Panc1 (cell line): ENCODE data around the gene XK. TPM values are rescaled to one million over a fixed set of nuclear protein-coding genes. Genes with fewer than 3 reads are reported as not detected.

Experiments used
- ATAC-seq: fragments of 200-7000 bp; cut with Tn5 transposase; 2 replicates; pipeline ENCODE4 v1.9.1; 2020; ENCODE audit warnings: mild to moderate bottlenecking, moderate library complexity
- BruUV-seq: library from RNA; stranded (reverse); fragments of 400-500 nt; replicated peaks from 2 replicates; lab custom pipeline; 2021; lab: Mats Ljungman, UMichigan
- CTCF ChIA-PET: fragments of 300-600 bp; sonication (Branson Sonifier 250); formaldehyde crosslinking; loops from one replicate; lab custom pipeline; 2022; ENCODE audit warnings: antibody characterized with exemption; lab: Charles Lee
- POLR2A ChIA-PET: fragments of 300-600 bp; sonication (Branson Sonifier 250); formaldehyde crosslinking; loops from one replicate; lab custom pipeline; 2022; ENCODE audit warnings: antibody characterized with exemption; lab: Charles Lee
- DNase-seq: peaks from one replicate; pipeline ENCODE4 v3.0.0-alpha.2; 2010; ENCODE audit warnings: low read depth, low spot score
- H3K27ac ChIP-seq: 2 replicates; pipeline ENCODE4 v1.5.1; 2011; ENCODE audit warnings: mild to moderate bottlenecking, low read length, inconsistent platforms
- H3K27me3 ChIP-seq: fragments of 200-500 bp; sonication (Bioruptor generic); 2 replicates; pipeline ENCODE4 v1.6.0; 2014; ENCODE audit warnings: low read length, inconsistent platforms; ENCODE audit not compliant: control insufficient read depth, insufficient read depth
- H3K36me3 ChIP-seq: fragments of 200-500 bp; sonication (Bioruptor generic); 2 replicates; pipeline ENCODE4 v1.5.1; 2014; ENCODE audit warnings: inconsistent platforms, mild to moderate bottlenecking, low read length, moderate library complexity; ENCODE audit not compliant: control insufficient read depth, insufficient read depth
- H3K4me1 ChIP-seq: 2 replicates; pipeline ENCODE4 v1.5.1; 2011; ENCODE audit warnings: inconsistent platforms, mild to moderate bottlenecking, low read length, moderate library complexity; ENCODE audit not compliant: control insufficient read depth, insufficient read depth
- H3K4me3 ChIP-seq, 2 experiments: 2 replicates each; pipeline ENCODE4 v1.5.1; 2011 to 2012; ENCODE audit warnings: low read depth in 2 of 2, low read length in 2 of 2, mild to moderate bottlenecking in 2 of 2, inconsistent platforms in 1 of 2, moderate library complexity in 1 of 2
- H3K9me3 ChIP-seq: fragments of 200-500 bp; sonication (Bioruptor generic); 2 replicates; pipeline ENCODE4 v1.5.1; 2014; ENCODE audit warnings: low read depth, mild to moderate bottlenecking, inconsistent platforms, low read length, moderate library complexity; ENCODE audit not compliant: control insufficient read depth, insufficient read depth
- CTCF ChIP-seq: fragments of 450-650 bp; IDR thresholded peaks from 2 replicates; pipeline ENCODE4 v1.5.1; 2017; ENCODE audit warnings: mild to moderate bottlenecking
- POLR2AphosphoS5 ChIP-seq: IDR thresholded peaks from 2 replicates; pipeline ENCODE4 v1.6.1; 2012; ENCODE audit warnings: mild to moderate bottlenecking, low read depth, low read length, moderate library complexity
- SIN3A ChIP-seq: IDR thresholded peaks from 2 replicates; pipeline ENCODE4 v1.6.1; 2012; ENCODE audit warnings: low read depth, mild to moderate bottlenecking, low read length, moderate library complexity, borderline replicate concordance; ENCODE audit not compliant: insufficient read depth
- TCF7L2 ChIP-seq: IDR thresholded peaks from 2 replicates; pipeline ENCODE4 v1.6.1; 2011; ENCODE audit warnings: mild to moderate bottlenecking, low read depth, low read length, inconsistent platforms
- in situ Hi-C: cut with HindIII; loops from 2 replicates; pipeline ENCODE4 v1.10.0; 2016; ENCODE audit warnings: low sequenced_read_pairs, low pct_unique_long_range_greater_than_20kb
- intact Hi-C: fragments of 100-400 bp; cut with micrococcal nuclease; formaldehyde crosslinking; loops from one replicate; pipeline ENCODE4 v1.10.0; 2022; ENCODE audit not compliant: unreplicated experiment
- total RNA-seq: library from RNA; stranded (reverse); gene quantifications from one replicate; pipeline ENCODE4 v1.2.1, GENCODE V29; 2021; ENCODE audit not compliant: unreplicated experiment
- TF ChIP-seq, protein P1 (sequence below), 2 experiments: IDR thresholded peaks; 2 replicates each; pipeline ENCODE4 v1.6.1; 2011 to 2012; ENCODE audit warnings: low read depth in 2 of 2, control low read depth in 1 of 2, low read length in 1 of 2, mild to moderate bottlenecking in 1 of 2, moderate library complexity in 1 of 2; ENCODE audit not compliant: insufficient read depth in 1 of 2

Gene XK
- total RNA-seq, 1 experiment from 2014 or later, result 1.3 TPM

DNA sequence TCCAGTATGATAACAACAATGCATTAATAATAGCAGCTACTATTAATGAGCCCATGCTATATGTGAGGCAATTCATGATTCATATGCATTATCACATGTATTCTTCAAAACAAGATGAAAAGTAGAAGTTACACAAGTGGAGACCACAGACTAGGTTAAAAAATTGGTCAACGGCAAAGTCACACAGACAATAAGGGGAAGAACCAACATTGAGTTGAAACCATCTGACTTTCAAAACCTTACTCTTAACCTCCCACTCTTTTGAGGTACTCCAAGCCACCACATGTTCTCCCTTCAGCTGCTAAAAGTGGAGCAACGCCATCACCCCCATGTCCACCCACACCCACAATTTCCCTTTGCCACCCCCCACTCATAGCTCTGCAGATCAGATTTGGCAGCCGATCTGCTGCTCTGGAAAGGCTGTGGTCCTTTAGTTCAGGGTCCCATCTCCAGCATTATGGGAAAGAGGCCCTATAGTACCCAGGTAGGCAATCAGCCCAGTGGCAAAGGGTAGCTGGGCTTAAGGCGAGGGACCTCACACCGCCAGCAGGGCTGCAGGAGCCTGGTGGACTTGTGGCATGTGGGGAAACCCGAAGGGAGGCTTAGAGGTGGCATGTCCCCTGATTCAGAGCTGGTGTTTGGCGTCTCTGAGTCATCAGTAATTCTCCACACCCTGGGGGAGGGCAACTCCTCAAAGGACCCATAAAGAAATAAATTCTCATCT is 60.8 kb downstream of the XK start:
- CTCF ChIA-PET, result interaction anchor here (1.0 kb wide), 1 partner anchor 79 kb away, joined by 3 read pairs; no protein-coding TSS in a partner anchor
- ATAC-seq (no peak), DNase-seq (no peak)
- no TSS peak for BruUV-seq
- intact Hi-C loops (loop anchor here (5.0 kb wide), 1 partner anchor 431 kb away; no protein-coding TSS in a partner anchor), in situ Hi-C loops (no loop called here)
- TF ChIP-seq CTCF, result no peak
- TF ChIP-seq, protein P1, sequence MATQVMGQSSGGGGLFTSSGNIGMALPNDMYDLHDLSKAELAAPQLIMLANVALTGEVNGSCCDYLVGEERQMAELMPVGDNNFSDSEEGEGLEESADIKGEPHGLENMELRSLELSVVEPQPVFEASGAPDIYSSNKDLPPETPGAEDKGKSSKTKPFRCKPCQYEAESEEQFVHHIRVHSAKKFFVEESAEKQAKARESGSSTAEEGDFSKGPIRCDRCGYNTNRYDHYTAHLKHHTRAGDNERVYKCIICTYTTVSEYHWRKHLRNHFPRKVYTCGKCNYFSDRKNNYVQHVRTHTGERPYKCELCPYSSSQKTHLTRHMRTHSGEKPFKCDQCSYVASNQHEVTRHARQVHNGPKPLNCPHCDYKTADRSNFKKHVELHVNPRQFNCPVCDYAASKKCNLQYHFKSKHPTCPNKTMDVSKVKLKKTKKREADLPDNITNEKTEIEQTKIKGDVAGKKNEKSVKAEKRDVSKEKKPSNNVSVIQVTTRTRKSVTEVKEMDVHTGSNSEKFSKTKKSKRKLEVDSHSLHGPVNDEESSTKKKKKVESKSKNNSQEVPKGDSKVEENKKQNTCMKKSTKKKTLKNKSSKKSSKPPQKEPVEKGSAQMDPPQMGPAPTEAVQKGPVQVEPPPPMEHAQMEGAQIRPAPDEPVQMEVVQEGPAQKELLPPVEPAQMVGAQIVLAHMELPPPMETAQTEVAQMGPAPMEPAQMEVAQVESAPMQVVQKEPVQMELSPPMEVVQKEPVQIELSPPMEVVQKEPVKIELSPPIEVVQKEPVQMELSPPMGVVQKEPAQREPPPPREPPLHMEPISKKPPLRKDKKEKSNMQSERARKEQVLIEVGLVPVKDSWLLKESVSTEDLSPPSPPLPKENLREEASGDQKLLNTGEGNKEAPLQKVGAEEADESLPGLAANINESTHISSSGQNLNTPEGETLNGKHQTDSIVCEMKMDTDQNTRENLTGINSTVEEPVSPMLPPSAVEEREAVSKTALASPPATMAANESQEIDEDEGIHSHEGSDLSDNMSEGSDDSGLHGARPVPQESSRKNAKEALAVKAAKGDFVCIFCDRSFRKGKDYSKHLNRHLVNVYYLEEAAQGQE (IDR thresholded peaks at IDR 0.05; ENCODE audit: insufficient read depth in 1 of 2, low read depth in 2 of 2, low read length in 1 of 2), result no peak
- TF ChIP-seq TCF7L2, result no peak
- TF ChIP-seq POLR2AphosphoS5, result no peak
- H3K27me3 ChIP-seq, result no peaks in the 10 kb centered on the region
- H3K27ac ChIP-seq, result no peak overlapping the region
- H3K4me1 ChIP-seq, result no peaks in the 10 kb centered on the region
- POLR2A ChIA-PET, result no interaction called here
- H3K36me3 ChIP-seq, result no peaks in the 10 kb centered on the region
- H3K4me3 ChIP-seq, result no peak overlapping the region
- H3K9me3 ChIP-seq, result no peaks in the 10 kb centered on the region

- no TSS peak for BruUV-seq
- Histone ChIP-seq H3K36me3 (no peaks in the 10 kb centered on the region), H3K27ac (no peak overlapping the region), H3K9me3 (no peaks in the 10 kb centered on the region), H3K4me1 (no peaks in the 10 kb centered on the region), H3K27me3 (no peaks in the 10 kb centered on the region), H3K4me3 (no peak overlapping the region)
- ATAC-seq (no peak), DNase-seq (no peak)
- TF ChIP-seq POLR2AphosphoS5 (no peak), TCF7L2 (no peak), SIN3A (no peak)
- in situ Hi-C loops, result no loop called here
- POLR2A ChIA-PET, result no interaction called here
- CTCF ChIA-PET, result interaction anchor here (0.7 kb wide), 1 partner anchor 126 kb away, joined by 6 read pairs; no protein-coding TSS in a partner anchor
- intact Hi-C loops, result loop anchor here (5.0 kb wide), 1 partner anchor 430 kb away; no protein-coding TSS in a partner anchor
Observed at GRCh38 chrX:37746951-37747350, 61.4 kb downstream of the XK start.

GRCh38 chrX:37752281-37752680 is 66.7 kb downstream of the XK start:
- H3K36me3 ChIP-seq, result no peaks in the 10 kb centered on the region

More at GRCh38 chrX:37752281-37752680, 66.7 kb downstream of the XK start:
- BruUV-seq, result no TSS peak
- ChIA-PET CTCF (no interaction called here), POLR2A (no interaction called here)
- Histone ChIP-seq H3K4me1 (no peaks in the 10 kb centered on the region), H3K9me3 (no peaks in the 10 kb centered on the region), H3K4me3 (no peak overlapping the region), H3K27me3 (no peaks in the 10 kb centered on the region), H3K27ac (no peak overlapping the region)
- intact Hi-C loops (no loop called here), in situ Hi-C loops (no loop called here)
- no peak for DNase-seq
- TF ChIP-seq, protein P1 (IDR thresholded peaks at IDR 0.05; ENCODE audit: insufficient read depth in 1 of 2, low read depth in 2 of 2, low read length in 1 of 2), result no peak
- TF ChIP-seq CTCF, result no peak
- TF ChIP-seq SIN3A, result no peak
- TF ChIP-seq TCF7L2, result no peak
- TF ChIP-seq POLR2AphosphoS5, result no peak
- ATAC-seq, result no peak
